HG03354 (cell line): ENCODE data around the gene DTX2.
A peak's percentile ranks its signal among the peaks of the same experiment; 100 is the strongest.
"Not testable (repeated sequence)": the region's sequence is repeated elsewhere in the genome, so short reads cannot be mapped to it uniquely, and the experiment has no call there.

Experiments used
- ATAC-seq: cut with Tn5 transposase; IDR thresholded peaks from one replicate; pipeline ENCODE4 v1.9.1; 2021; ENCODE audit warnings: mild to moderate bottlenecking; ENCODE audit not compliant: unreplicated experiment, poor library complexity, severe bottlenecking

DTX2 gene

DNA sequence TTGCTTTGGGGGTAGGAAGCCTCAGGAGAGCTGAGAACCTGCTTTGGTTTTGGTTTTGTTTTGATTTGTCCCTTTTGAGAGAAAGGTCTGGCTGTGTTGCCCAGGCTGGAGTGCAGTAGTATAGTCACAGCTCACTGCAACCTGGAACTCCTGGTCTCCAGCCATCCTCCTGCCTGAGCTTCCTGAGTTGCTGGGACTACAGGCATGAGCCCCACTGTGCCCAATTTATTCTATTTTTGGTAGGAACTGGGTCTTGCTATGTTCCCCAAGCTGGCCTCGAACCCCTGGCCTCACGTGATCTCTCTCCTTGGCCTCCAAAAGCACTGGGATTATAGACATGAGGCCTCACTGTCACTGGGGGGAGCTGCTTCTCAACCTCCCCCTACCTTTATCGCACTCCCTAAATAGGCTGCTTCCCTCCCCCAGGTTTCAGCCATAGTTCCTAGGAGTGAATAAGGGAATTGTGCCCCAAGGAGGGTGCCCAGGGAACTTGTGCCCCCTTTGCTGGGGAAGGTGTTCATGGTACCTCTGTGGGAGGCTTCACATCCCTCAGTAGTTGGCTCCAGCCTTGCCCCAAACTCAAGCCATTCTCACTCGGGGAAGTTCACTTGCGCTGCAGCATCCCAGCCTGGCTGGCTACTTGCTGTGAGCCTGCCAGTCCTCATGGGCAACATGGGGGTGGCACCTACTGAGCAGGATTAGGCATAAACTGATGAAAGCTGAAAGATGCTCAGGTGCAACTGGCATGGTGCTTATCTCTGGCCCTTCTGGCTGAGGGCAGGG lies 18.7 kb upstream of the DTX2 start:
- not testable (repeated sequence) for ATAC-seq

GRCh38 chr7:76443846-76444245 lies 17.7 kb upstream of the DTX2 start:
- not testable (repeated sequence) for ATAC-seq

GRCh38 chr7:76445577-76446008 lies 15.9 kb upstream of the DTX2 start:
- peak; percentile 85 for ATAC-seq

DNA sequence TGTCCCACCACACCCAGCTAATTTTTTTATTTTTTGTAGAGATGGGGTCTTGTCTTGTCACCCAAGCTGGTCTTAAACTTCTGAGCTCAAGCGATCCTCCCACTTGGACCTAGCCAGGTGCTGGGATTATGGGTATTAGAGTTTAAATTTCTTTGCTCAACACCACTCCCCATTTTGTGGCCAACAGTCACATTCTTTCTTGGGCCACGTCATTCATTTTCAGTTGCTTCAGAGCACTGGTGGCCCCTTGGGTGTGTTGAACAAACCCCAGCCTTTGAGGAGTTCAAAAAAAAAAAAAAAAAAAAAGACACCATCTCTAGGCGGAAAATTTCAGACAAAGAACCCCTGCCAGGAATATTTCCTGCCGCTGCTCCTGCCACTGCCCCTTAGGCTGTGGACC lies 4.5 kb upstream of the DTX2 start:
- ATAC-seq, result not testable (repeated sequence)

- ATAC-seq, result not testable (repeated sequence)
These were observed 3.0 kb upstream of the DTX2 start for GRCh38 chr7:76458504-76458903.

- ATAC-seq, result not testable (repeated sequence)
These were observed 742 bp upstream of the DTX2 start for GRCh38 chr7:76460767-76461166.

GRCh38 chr7:76462271-76462882 lies 868 bp downstream of the DTX2 start:
- ATAC-seq, result peak; percentile 9

GRCh38 chr7:76464959-76465358 lies 3.5 kb downstream of the DTX2 start:
- not testable (repeated sequence) for ATAC-seq

GRCh38 chr7:76465950-76466349 lies 4.4 kb downstream of the DTX2 start:
- not testable (repeated sequence) for ATAC-seq

DNA sequence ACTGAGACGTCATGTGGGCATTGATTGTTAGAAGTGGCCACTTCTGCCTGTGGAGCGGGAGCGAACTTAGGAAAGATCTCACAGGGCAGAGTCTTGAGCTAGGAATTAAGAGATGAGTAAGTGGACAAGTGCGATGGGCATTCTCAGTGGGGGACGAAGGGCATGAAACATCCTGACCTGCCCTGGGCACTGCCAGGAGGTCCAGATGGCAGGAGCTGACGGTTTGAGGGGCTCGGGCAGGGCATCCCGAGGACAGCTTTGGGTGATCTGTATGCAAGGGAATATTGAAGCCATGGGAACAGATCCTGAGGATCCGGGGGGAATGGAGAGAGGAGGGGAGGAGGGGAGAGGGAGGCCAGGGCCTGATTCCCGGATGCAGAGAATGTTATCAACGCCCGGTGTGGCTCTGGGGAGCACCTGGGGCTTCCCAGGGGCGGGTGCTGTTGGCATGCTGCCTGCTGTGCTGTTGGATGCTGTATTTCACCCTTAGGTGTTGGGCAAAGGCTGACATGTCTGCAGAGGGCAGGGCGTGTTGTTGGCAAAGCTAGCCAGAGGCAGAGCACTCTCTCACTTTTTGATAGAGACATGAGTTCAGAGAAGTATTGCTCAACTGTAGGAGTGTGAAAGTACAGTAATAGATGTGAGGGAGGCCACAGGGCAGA lies 6.4 kb downstream of the DTX2 start:
- ATAC-seq, result not testable (repeated sequence)

- ATAC-seq, result not testable (repeated sequence)
These were observed 10.2 kb downstream of the DTX2 start for GRCh38 chr7:76471556-76472221.

- not testable (repeated sequence) for ATAC-seq
These were observed 11.6 kb downstream of the DTX2 start for GRCh38 chr7:76473097-76473496.

DNA sequence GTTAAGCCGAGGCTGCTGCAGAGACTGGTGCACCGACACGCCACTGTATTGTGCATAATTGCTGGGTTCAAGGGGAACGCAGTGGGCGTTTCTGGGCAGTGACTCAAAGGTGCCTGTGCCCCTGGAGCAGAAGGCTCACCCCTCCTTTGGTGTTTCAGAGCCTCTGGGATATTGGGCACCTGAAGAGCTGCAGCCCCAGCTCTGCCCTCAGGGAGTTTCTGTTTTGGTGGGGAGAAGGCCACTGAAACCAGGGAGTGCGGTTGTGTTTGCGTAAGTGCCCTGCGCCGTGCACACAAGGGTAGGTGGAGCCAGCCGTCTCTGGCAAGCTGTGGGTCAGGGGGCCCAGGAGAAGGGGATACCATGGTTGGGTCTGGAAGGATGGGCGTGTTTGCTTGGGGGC lies 14.8 kb downstream of the DTX2 start:
- not testable (repeated sequence) for ATAC-seq

GRCh38 chr7:76476742-76477474 lies 15.4 kb downstream of the DTX2 start:
- ATAC-seq, result not testable (repeated sequence)

DNA sequence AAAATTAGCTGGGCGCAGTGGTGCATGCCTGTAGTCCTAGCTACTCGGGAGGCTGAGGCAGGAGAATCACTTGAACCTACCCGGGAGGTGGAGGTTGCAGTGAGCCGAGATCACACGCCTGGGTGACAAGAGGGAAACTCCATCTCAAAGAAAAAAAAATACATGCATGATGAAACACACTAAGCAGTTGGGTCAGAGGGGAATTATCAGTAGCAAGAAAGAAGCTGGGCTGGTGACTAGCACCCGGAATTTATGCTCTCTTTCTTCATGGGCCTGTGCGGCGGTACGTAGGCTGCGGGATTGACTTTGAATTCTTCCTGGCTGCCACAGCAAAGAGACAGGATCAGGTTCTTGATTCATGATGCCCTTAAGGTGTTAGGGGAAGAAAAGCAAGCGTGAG lies 18.1 kb downstream of the DTX2 start:
- not testable (repeated sequence) for ATAC-seq

DNA sequence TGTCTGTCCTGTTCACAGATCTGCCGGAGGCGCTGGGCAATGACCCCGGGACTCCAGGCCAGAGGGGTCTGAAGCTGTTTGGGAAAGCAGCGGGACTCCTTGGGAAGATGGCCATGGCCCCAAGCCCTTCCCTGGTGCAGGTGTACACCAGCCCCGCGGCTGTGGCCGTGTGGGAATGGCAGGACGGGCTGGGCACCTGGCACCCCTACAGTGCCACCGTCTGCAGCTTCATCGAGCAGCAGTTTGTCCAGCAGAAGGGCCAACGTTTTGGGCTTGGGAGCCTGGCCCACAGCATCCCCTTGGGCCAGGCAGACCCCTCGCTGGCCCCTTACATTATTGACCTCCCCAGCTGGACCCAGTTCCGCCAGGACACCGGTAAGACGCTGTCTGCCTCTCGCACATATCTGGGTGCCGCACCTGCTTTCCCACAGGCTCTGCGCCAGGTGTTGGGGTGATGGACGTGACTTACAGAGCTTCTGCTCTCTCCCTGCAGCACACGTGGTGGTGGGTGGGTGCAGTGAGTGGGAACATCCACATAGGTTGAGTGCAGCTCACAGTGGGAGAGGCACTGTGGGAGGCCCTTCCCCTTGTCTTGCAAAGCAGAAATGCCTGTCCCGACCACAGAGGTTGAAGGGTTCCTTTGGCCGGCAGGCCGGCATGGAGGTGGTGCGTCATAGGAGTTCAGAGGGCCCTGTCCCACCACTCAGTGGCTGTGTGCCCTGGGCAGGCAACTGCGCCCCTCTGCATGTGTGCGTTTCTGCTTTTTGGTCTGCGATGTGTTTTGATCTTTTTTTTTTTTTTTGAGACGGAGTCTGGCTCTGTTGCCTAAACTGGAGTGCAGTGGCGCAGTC lies 19.1 kb downstream of the DTX2 start:
- not testable (repeated sequence) for ATAC-seq

DNA sequence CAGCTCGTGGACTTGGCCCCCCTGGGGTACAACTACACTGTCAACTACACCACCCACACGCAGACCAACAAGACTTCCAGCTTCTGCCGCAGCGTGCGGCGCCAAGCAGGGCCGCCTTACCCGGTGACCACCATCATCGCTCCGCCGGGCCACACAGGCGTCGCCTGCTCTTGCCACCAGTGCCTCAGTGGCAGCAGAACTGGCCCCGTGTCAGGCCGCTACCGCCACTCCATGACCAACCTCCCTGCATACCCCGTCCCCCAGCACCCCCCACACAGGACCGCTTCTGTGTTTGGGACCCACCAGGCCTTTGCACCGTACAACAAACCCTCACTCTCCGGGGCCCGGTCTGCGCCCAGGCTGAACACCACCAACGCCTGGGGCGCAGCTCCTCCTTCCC lies 21.2 kb downstream of the DTX2 start:
- ATAC-seq, result not testable (repeated sequence)

GRCh38 chr7:76483081-76483480 lies 21.6 kb downstream of the DTX2 start:
- not testable (repeated sequence) for ATAC-seq

- not testable (repeated sequence) for ATAC-seq
These were observed 22.9 kb downstream of the DTX2 start for GRCh38 chr7:76484456-76484855.
